GM12874 (cell line): Measurements from ENCODE around the gene MKRN2OS.

Experiments
- CTCF ChIP-seq: IDR thresholded peaks from 2 replicates; pipeline ENCODE4 v1.5.1; 2011; ENCODE audit warnings: low read depth, mild to moderate bottlenecking, control low read depth, low read length, moderate library complexity; ENCODE audit not compliant: insufficient read depth

Gene MKRN2OS

GRCh38 chr3:12577379-12577778, 32.1 kb upstream of the MKRN2OS start:
- no peak for TF ChIP-seq CTCF

GRCh38 chr3:12574661-12575060, 29.4 kb upstream of the MKRN2OS start:
- no peak for TF ChIP-seq CTCF

GRCh38 chr3:12574131-12574530, 28.8 kb upstream of the MKRN2OS start:
- no peak for TF ChIP-seq CTCF

GRCh38 chr3:12571986-12572385, 26.7 kb upstream of the MKRN2OS start:
- no peak for TF ChIP-seq CTCF

- no peak for TF ChIP-seq CTCF
Observed at GRCh38 chr3:12569836-12570235, 24.5 kb upstream of the MKRN2OS start.

GRCh38 chr3:12568747-12569146, 23.4 kb upstream of the MKRN2OS start:
- no peak for TF ChIP-seq CTCF

GRCh38 chr3:12566976-12567375, 21.7 kb upstream of the MKRN2OS start:
- TF ChIP-seq CTCF = no peak

GRCh38 chr3:12562451-12562850, 17.2 kb upstream of the MKRN2OS start:
- no peak for TF ChIP-seq CTCF
